ENCODE data around the gene TTLL9.

DNA sequence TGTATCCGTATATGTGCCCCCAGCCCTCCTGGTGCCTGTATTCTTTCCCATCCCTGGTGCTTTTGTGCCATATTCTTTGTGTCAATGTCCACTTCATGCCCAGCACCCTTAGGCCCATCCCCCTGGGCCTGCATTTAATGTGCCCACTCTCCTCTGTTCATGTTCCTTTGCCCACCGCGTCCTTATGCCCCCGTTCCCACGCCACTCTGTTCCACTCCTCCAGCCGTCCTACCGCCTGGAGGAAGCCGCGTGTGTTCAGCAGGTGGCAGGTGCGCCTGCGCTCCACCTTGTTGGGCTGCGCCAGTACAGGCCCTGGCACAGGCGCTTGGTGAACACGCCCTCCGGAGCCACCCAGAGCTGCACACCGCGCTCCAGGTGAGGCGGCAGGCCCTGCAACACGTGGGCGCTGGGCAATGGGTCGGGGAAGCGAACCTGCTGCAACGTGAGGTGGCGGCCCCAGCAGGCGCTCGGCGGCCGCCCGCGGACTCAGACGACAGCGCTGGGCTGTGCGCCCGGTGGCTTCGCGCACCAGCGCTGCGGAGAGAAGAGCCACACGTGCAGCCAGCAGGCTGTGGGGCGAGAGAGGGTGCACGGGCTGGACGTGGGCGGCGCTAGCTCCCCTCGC lies 21.0 kb upstream of the TTLL9 start:
- TF ChIP-seq GABPA (IDR thresholded peaks at IDR 0.05 in 1 of 2, conservative IDR thresholded peaks at IDR 0.05 in 1 of 2) (no peak), RXRA (IDR thresholded peaks at IDR 0.05) (no peak), EGR1 (IDR thresholded peaks at IDR 0.05; ENCODE audit: low read depth in 2 of 2) (no peak), FOXA1 (IDR thresholded peaks at IDR 0.05) (no peak), TAF1 (conservative IDR thresholded peaks at IDR 0.05) (no peak), JUND (IDR thresholded peaks at IDR 0.05) (no peak), NR2F2 (IDR thresholded peaks at IDR 0.05) (no peak)
- TF ChIP-seq, protein P1, sequence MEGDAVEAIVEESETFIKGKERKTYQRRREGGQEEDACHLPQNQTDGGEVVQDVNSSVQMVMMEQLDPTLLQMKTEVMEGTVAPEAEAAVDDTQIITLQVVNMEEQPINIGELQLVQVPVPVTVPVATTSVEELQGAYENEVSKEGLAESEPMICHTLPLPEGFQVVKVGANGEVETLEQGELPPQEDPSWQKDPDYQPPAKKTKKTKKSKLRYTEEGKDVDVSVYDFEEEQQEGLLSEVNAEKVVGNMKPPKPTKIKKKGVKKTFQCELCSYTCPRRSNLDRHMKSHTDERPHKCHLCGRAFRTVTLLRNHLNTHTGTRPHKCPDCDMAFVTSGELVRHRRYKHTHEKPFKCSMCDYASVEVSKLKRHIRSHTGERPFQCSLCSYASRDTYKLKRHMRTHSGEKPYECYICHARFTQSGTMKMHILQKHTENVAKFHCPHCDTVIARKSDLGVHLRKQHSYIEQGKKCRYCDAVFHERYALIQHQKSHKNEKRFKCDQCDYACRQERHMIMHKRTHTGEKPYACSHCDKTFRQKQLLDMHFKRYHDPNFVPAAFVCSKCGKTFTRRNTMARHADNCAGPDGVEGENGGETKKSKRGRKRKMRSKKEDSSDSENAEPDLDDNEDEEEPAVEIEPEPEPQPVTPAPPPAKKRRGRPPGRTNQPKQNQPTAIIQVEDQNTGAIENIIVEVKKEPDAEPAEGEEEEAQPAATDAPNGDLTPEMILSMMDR (IDR thresholded peaks at IDR 0.05; ENCODE audit: low read depth, low read length, missing input control) = no peak
- TF ChIP-seq, protein P2, sequence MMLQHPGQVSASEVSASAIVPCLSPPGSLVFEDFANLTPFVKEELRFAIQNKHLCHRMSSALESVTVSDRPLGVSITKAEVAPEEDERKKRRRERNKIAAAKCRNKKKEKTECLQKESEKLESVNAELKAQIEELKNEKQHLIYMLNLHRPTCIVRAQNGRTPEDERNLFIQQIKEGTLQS (IDR thresholded peaks at IDR 0.05) = no peak
- TF ChIP-seq, protein P3, sequence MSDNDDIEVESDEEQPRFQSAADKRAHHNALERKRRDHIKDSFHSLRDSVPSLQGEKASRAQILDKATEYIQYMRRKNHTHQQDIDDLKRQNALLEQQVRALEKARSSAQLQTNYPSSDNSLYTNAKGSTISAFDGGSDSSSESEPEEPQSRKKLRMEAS (IDR thresholded peaks at IDR 0.05) = no peak
- TF ChIP-seq, protein P4, sequence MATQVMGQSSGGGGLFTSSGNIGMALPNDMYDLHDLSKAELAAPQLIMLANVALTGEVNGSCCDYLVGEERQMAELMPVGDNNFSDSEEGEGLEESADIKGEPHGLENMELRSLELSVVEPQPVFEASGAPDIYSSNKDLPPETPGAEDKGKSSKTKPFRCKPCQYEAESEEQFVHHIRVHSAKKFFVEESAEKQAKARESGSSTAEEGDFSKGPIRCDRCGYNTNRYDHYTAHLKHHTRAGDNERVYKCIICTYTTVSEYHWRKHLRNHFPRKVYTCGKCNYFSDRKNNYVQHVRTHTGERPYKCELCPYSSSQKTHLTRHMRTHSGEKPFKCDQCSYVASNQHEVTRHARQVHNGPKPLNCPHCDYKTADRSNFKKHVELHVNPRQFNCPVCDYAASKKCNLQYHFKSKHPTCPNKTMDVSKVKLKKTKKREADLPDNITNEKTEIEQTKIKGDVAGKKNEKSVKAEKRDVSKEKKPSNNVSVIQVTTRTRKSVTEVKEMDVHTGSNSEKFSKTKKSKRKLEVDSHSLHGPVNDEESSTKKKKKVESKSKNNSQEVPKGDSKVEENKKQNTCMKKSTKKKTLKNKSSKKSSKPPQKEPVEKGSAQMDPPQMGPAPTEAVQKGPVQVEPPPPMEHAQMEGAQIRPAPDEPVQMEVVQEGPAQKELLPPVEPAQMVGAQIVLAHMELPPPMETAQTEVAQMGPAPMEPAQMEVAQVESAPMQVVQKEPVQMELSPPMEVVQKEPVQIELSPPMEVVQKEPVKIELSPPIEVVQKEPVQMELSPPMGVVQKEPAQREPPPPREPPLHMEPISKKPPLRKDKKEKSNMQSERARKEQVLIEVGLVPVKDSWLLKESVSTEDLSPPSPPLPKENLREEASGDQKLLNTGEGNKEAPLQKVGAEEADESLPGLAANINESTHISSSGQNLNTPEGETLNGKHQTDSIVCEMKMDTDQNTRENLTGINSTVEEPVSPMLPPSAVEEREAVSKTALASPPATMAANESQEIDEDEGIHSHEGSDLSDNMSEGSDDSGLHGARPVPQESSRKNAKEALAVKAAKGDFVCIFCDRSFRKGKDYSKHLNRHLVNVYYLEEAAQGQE (IDR thresholded peaks at IDR 0.05) = no peak
- TF ChIP-seq, protein P5, sequence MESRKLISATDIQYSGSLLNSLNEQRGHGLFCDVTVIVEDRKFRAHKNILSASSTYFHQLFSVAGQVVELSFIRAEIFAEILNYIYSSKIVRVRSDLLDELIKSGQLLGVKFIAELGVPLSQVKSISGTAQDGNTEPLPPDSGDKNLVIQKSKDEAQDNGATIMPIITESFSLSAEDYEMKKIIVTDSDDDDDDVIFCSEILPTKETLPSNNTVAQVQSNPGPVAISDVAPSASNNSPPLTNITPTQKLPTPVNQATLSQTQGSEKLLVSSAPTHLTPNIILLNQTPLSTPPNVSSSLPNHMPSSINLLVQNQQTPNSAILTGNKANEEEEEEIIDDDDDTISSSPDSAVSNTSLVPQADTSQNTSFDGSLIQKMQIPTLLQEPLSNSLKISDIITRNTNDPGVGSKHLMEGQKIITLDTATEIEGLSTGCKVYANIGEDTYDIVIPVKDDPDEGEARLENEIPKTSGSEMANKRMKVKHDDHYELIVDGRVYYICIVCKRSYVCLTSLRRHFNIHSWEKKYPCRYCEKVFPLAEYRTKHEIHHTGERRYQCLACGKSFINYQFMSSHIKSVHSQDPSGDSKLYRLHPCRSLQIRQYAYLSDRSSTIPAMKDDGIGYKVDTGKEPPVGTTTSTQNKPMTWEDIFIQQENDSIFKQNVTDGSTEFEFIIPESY (IDR thresholded peaks at IDR 0.05) = no peak
